ENCODE measurements around the gene GFOD2.

The GFOD2 gene

DNA sequence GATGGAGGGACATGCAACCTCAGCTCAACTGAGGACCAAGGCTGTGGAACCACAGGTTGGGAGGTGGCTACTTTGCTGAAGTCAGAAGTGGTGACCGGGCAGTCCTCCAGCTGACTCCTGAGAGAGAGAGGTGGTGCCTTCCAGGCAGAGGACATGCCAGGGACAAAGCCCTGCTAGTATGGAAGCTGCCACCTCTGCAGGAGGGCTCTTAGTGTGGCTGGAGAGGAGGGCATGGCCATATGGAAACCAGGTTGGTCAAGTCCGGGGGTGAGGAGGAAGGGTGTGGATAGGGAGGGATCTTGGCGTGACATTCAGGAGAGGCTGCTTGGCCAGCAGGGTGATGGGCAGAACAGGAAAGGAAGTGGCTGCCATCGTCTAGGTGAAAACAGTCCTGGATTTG, 46.8 kb downstream of the GFOD2 start:
- DNase-seq (ENCODE audit: low spot score), result no peak

DNA sequence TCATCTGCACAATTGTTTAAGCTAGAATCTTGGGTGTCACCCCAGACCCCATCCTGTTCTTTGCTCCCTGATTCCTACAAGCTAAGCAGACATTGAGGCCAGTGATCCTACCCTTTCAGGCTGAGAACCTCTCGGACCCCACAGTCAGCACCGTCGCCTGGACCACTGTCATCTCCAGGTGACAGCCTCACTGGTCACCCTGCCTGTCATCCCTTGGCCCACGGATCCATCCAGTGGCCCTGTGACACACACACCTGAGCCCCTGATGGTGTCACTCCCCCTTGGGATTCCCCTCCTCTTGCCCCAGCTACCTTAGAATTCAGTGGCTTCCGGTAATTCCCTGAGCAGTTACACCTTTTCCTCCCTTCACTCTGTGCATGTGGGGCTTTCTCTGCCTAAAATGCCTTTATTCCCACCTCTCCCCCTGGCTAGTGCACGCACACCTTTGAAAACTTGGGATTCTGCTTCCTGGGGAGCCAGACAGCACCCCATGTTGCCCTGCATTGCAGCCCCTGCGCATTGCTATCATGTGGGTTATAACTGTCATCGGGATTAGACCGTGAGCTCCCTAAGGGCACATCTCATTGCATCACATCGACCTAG, 49.5 kb downstream of the GFOD2 start:
- DNase-seq (ENCODE audit: low spot score), result no peak

DNA sequence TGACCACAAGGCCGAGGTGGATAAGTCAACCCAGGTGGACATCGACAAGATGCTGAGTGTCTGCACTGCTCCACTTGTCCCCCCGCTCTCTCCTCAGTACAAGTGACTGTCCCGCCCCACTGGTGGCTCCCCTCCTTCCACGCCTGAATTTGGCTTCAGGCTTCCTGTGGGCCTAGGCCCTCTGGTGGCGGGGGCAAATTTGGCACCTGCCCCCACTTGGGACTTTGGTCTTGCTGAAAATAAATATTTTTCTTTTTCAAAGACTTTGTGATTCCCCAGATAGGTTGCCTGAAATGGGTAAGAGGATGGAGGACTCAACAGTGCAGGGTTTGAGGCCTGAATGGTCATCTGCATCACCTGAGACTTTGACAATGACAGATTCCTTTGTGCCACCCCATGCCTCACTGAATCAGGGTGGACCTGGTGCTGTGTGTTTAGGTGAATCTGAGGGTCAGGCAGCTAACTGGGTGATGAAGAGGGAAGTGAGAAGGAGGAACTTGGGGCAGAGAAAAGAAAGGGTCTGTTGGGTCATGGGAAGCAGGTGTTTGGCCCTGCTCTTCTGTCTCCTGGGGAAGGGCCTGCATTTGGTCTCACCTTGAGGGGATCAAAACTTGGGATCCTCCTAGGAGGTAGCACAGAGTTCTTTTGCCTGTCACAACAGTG, 50.5 kb downstream of the GFOD2 start:
- DNase-seq (ENCODE audit: low spot score), result no peak

DNA sequence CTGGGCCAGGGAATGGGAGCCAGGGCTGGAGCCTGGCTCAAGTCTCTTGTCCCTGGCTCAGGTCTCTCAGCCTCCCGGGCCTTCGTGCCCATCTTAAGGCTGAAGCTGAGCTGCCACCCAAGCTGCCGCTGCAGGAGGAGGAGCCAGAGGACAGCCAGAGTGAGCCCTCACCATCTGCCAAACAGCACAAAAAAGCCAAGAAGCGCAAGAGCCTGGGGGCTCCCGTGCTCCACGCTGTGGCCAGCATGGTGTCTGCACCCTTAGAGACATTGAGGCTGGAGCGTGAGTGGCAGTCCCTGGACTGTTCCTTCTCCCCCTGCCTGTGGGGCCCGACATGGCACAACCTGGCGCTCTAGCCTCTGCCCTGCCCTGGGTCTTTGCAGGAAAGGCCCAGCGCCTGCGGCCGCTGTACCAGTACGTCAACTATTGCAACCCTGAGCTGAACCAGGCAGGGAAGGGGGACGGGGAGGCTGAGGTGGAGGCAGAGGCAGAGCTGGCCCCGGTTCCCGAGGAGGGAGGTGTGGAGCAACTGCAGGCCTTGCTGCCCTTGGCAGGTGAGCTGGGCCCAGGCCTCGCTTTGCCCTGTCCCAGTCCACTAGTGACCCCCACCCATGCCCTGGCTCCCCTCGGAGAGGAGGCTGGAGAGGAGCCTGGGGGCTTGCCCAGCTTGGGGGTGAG, 51.2 kb downstream of the GFOD2 start:
- peak; percentile 99 for DNase-seq (ENCODE audit: low spot score)

DNA sequence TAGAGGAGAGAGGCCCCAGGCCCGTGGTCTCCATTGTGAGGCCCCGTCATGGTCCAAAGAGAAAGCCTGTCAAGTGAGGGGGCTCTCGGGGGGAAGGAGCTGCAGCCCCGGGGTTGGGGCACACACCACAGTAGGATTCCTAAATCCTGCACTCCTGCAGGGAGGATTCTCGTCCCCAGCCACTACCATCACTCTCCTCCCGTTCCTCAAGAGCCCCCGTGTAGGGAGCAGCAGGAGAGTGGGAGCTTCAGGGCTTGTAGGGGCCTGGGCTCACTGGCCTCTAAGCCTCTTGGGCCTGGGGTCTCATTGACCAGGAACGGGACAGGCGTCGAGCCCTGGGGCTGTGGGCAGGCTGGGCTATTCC, 51.7 kb downstream of the GFOD2 start:
- DNase-seq (ENCODE audit: low spot score), result no peak

DNA sequence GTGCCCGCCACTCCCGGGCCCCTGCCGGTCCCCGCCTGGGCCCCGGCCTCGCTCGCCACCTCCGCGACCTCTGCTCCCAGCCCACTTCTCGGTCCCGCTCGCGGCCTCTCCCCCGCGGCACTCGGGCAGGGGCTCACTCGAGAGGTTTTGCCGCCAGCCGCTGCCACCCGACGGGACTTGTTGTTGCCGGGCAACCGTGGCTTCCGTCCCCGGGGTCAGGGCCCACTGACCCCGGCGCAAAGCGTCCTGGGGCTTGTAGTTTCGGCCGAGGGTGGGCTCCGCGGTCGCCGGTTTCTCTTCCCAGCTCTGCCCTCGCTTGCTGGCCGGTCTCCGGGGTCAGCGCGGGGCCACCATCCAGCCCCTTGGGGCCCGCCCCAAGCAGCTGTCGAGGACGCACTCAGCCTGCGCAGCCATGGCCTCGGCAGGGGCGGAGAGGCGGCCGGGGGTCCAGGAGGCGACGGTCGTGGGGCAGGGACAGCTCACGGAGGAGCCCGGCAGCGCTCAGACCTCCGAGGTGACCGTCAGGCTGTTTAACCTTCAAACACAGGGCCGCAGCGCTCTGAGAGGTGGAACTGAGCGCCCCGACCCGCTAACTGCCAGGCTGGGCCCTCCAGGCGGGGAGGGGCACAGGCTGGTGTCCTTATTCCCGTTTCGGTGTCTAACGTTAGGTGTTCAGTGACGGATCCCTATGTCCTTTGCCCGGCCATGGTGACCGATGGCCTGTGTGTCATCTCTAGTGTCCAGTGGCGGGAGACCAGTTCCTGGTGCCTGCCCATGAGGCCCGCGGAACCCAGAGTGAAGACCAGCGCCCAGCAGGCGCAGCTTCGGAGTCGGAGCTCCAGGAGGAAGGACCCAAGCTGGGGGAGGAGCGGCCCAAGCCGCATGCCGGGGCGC, 52.3 kb downstream of the GFOD2 start, which contains the start of the genes C16orf86 and ENKD1:
C16orf86 (plus strand) TSS at position 256 of the 894 bp plus-strand sequence; CDS start at position 413, 157 bp downstream.
ENKD1 (minus strand) TSS at position 192 of the 894 bp plus-strand sequence. CDS start 308 bp downstream, outside the sequence.
- DNase-seq (ENCODE audit: low spot score), result peak; percentile 94

DNA sequence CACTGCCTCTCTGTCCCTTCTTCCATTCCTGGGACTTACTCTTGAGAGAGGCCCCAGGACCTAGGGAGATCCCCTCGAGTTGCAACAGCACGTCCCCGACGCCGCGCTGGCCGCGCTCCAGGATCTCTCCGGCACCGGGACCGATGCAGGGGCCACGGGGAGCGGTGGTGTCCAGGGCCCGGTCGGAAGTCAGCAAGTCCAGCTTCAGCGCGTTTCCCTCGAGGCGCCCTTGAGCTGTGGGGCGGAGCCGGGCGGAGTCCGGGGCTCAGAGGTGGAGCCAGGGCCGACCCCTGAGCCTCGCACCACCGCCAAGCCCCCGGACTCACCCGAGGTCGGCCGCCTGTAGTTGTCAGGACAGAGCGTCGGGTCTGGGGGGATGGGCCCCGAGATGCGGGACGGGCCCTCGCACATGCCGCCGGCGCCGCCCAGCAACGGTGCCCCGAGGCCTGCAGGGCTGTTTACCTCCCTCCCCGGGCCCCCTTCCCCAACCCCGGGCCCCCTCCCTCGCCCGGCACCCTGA, 53.0 kb downstream of the GFOD2 start:
- DNase-seq (ENCODE audit: low spot score), result no peak

DNA sequence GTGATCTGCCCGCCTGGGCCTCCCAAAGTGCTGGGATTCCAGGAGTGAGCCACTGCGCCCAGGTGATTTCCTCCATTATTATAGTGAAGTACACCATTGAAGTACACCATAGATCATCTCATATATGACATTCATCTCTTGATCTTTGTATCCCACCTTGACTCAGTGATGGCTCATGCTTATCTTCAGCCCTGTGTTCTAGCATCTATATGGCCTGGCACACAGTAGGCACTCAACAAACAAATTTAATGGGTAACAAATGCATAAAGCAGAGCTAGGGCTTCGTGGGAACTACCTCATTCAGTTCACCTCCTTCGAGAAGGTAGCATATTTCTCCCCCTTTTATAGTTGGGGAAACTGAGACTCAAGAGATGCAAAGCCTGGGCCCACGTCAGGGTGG, 53.5 kb downstream of the GFOD2 start:
- DNase-seq (ENCODE audit: low spot score), result no peak

DNA sequence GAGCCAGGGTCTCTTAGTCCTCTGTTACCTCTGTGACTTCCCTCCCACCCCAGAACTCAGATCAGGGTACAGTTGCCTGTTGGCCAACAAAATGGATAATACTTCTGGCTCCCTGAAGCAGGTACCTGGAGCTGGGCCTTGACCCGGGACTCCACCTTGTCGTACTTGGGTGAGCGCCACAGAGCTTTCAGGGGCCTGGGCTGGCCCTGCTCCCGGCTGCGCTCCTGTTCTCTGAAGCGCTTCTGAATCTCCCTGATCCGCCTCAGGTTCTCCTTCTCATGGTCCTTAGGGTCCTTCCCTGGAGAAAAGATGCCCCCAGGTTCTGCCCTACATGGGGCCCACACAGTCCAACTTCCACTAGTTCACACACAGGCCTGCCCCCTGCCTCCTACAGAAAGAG, 54.2 kb downstream of the GFOD2 start:
- no peak for DNase-seq (ENCODE audit: low spot score)

DNA sequence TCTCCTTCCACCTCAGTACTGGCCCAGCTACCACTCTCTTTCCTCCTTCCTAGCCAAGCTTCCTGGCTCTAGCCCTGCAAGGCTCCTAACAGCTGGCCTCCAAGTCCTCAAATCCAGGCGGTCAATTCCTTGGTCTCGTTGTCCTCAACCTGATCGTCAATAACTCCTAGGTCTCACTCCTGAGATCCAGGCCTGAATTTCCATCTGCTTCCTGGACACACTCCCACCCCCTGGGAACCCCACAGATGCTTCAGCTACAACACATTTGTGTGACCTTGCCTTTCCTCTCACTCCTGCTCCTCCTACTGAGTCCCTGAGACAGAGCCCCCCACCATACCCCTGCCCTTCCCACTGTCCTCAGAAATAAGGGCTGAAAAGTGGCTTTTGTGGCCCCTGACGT, 54.9 kb downstream of the GFOD2 start:
- DNase-seq (ENCODE audit: low spot score), result no peak

DNA sequence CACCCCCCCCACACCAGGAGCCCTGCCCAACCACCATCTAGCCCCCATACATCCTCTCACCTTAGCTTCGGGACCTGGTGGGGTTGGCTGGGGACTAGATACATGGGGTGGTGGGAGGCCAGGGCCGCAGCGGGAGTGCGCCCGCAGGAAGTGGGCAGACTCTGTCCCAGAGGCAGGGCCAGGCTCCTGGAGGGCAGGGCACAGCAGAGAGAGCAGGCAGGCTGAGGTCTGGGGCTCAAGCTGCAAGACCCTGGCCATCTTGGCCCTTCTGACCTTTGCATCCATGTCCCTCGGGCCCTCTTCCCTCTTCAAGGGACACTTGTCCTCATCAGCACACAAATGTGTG, 55.3 kb downstream of the GFOD2 start:
- no peak for DNase-seq (ENCODE audit: low spot score)

DNA sequence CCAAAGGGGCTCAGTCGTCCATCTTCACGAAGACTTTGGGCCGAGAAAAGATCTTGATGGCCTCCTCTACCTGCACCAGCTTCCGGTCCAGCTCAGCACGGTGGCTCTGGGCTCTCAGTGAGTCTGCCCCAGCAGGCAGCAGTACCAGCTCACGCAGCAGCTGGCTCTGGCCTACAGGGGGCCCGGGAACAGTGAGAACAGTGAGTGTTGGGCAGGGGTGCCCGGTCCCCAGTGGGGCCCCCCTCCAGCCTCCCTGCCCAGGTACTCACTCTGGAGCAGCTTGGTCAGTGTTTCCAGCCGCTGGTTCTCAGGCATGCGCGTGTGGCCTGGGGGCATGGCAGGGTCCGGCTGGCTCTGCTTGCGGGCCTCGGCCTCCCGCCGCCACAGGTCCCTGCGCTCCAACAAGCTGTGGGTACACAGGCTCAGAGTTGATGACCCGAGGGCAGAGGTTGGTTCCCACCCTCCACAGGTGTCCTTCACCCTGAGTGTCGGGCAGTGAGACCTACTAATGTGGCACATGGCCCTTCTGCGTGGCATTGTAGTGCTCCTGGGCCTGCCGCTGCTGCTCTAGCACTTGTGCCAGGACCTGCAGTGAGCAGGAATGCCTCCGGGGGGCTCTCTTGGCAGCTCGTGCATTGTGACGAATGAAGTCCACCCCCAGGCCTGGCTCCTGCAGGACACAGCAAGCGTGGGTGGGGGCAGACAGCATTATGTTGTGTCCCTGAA, 55.8 kb downstream of the GFOD2 start:
- DNase-seq (ENCODE audit: low spot score), result no peak

DNA sequence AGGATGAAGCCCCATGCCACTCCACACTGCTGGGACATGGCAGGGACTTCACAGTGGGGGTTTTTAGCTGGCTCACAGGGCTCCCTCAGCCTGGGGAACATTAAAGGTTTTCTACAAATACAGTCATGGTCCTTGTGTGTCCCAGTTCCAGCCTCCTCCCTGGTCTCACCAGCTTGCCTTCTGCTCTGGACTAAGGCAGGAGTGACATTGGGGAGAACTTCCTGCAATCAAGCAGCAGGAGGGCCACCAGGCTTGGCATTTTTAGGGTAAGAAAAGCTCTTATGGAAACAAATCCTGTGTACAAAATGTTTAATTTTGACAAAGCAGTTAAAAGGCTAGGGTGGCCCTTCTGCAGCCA, 56.5 kb downstream of the GFOD2 start:
- no peak for DNase-seq (ENCODE audit: low spot score)

DNA sequence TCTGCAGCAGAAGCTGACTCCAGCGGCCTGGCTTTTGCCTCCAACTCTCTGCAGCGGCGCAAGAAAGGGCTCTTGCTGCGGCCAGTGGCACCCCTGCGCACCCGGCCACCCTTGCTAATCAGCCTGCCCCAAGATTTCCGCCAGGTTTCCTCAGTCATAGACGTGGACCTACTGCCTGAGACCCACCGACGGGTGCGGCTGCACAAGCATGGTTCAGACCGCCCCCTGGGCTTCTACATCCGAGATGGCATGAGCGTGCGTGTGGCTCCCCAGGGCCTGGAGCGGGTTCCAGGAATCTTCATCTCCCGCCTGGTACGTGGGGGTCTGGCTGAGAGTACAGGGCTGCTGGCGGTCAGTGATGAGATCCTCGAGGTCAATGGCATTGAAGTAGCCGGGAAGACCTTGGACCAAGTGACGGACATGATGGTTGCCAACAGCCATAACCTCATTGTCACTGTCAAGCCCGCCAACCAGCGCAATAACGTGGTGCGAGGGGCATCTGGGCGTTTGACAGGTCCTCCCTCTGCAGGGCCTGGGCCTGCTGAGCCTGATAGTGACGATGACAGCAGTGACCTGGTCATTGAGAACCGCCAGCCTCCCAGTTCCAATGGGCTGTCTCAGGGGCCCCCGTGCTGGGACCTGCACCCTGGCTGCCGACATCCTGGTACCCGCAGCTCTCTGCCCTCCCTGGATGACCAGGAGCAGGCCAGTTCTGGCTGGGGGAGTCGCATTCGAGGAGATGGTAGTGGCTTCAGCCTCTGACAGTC, 57.0 kb downstream of the GFOD2 start:
- DNase-seq (ENCODE audit: low spot score), result no peak

DNA sequence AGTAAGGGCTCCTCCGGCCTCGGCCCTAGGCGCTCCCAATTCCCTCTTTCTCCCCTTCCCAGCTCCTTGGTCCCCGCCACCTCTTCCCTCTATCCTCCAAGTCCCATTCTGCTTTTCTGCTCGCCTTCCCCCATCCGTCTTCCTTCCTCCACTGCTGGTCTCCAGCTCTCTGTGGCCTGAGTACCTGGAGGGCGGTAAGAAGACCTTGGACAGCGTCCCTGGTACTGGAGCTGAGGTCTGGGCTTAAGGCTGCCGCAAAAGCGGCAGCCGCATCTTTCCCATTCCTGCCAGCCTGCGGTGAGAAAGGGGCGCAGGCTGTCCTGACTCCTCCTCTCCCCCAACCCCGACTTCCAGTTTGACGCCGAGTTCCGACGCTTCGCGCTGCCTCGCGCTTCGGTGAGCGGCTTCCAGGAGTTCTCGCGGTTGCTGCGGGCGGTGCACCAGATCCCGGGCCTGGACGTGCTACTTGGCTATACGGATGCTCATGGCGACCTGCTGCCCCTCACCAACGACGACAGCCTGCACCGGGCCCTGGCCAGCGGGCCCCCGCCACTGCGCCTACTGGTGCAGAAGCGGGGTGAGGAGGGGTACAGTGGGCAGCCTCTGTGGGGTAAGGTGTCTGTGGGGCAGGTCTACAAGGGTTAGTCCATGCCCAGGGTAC, 57.9 kb downstream of the GFOD2 start:
- DNase-seq (ENCODE audit: low spot score), result peak; percentile 64

DNA sequence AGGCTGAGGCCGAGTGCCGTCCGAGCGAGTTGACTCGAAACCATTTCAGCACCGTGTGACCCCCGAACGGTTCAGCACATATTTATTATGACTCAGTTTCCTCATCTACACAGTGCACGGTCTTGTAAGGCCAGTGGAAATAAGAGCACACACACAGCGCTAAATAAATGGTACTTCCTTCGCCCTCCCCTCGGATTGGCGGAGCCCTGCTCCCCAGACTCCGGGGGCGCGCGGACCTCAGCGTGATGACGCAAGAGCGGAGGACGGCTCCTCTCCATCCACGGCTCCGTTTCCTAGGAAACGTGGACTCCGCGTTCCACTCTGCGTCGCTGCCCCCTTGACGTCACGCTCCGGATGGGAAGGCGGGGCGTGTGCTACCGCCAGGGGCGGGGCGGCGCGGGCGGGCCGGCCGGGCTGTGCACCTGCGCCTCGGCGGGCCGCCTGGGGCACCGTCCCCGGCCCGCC, 58.5 kb downstream of the GFOD2 start, which contains the start of gene PARD6A:
PARD6A (plus strand) TSS at position 397 of the 465 bp plus-strand sequence. CDS start 79 bp downstream, outside the sequence.
- peak; percentile 100 for DNase-seq (ENCODE audit: low spot score)

DNA sequence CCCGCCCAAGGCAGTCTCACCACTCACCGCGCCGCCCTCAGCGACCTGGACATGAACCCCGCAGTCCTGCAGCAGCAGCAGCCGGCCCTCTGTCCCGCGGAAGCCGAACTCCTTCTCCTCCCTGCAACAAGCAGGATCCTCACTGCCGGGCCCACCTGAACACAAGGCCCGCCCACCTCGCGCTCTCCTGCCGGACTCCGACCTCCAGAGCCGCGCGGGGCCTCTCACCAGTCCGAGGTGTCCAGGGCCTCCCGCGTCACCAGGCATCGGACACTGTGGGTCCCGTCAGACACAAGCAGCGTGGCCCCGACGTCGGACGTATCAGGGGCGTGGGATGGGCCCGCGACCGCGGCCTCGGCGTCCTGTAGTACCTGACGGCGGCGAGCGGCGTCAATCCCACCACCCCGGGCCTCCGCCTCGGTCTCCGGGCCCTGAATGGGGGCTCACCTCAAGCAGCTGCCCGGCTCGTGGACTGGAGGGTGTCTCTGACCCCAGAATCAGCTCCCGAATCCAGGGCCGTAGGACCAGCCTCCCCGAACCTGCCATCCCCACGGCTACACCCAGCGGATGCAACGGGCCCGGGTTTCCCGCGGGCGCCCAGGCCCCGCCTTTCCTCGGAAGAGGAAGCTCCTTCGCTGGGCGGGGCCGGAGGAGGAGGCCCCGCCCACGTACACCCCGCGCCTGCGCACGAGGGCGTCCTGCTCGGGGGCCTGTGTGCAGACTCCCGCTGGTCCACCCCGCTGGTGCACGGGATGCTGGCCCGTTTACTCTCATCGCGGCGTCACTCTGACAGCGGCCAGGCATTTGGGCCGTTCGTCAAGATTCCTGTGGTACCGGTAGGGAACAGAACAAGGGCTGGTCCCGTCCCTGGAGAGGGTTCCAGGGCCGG, 59.2 kb downstream of the GFOD2 start, which contains the start of gene ACD:
ACD (minus strand) TSS at position 586 of the 889 bp plus-strand sequence; CDS start at position 546, 40 bp downstream.
- DNase-seq (ENCODE audit: low spot score), result peak; percentile 99

DNA sequence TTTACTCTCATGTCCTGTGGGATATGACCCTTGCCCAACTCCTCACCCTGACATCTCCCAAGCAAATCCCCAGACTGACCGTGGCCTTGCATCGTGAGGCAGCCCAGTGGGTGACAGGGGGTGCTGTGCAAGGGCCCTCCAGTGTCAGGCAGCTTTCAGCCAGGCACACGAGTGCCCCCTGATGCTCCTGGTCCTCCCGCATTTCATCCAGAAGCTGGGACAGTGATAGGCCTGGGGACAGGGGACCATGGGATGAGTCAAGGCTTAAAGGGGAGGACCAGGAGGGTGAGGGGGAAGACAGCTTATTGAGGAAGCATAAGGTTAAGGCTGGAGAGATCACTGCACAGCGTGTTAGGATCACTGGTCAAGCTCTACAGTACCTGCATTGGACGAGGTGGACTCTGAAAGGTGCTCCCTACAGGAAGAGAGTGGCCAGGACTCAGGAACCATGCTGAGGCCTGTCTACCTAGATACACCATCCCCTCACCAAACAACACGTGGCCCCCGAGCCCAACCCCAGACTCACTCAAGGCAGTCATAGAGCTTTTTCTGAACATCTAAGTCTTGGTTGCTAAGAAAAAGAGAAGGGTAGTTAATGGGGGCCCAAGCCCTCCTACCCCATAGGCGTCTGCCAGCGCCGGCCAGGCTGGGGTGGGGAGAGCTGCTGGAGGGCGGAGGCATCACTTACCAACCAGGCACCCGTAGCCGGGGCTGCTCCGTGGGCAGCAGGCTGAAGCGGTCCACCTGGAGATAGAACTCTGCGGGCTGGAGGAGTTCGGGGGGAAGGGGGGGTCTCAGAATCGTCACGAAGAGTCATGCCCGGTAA, 60.1 kb downstream of the GFOD2 start:
- no peak for DNase-seq (ENCODE audit: low spot score)

Data from hepatic stellate cell (primary cell).